Measurements from ENCODE around the gene TRPV6.

TRPV6 gene

DNA sequence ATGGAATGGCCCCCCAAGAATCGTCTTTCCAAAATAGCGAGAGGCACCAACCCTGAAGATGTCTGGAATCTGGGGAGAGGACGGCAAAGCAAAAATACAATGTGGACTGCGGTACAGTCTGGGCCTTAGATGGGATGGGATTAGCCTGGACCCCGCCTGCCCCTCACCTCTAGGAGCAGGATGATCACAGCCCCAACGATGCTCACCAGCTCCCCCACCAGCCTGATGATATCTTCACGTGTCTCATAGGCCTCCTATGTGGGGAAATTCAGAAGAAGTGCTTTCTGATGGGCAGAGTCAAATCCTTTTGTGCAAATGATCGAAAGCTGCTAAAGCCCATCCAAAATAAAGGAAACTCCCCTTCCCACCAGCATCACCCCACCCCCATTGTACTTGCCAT lies 29.8 kb upstream of the TRPV6 start:
- no peak for DNase-seq (ENCODE audit: low read depth in 1 of 2, low spot score in 1 of 2)
- Histone ChIP-seq H3K4me3 (replicated peaks; ENCODE audit: insufficient read depth, low read length) (no peak overlapping the region), H3K27ac (replicated peaks) (no peak overlapping the region), H3K27me3 (ENCODE audit: insufficient read depth, poor library complexity, severe bottlenecking) (no peaks in the 10 kb centered on the region)
- TF ChIP-seq GABPA (IDR thresholded peaks at IDR 0.05; ENCODE audit: low read depth) = no peak
- TF ChIP-seq, protein P1, sequence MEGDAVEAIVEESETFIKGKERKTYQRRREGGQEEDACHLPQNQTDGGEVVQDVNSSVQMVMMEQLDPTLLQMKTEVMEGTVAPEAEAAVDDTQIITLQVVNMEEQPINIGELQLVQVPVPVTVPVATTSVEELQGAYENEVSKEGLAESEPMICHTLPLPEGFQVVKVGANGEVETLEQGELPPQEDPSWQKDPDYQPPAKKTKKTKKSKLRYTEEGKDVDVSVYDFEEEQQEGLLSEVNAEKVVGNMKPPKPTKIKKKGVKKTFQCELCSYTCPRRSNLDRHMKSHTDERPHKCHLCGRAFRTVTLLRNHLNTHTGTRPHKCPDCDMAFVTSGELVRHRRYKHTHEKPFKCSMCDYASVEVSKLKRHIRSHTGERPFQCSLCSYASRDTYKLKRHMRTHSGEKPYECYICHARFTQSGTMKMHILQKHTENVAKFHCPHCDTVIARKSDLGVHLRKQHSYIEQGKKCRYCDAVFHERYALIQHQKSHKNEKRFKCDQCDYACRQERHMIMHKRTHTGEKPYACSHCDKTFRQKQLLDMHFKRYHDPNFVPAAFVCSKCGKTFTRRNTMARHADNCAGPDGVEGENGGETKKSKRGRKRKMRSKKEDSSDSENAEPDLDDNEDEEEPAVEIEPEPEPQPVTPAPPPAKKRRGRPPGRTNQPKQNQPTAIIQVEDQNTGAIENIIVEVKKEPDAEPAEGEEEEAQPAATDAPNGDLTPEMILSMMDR (IDR thresholded peaks at IDR 0.05; ENCODE audit: insufficient read depth, low read length) = no peak
- no peak for TF ChIP-seq SPI1 (IDR thresholded peaks at IDR 0.05; ENCODE audit: borderline replicate concordance, low read depth)
- no peak for TF ChIP-seq POLR2AphosphoS5 (IDR thresholded peaks at IDR 0.05; ENCODE audit: low read depth)
- TF ChIP-seq, protein P2, sequence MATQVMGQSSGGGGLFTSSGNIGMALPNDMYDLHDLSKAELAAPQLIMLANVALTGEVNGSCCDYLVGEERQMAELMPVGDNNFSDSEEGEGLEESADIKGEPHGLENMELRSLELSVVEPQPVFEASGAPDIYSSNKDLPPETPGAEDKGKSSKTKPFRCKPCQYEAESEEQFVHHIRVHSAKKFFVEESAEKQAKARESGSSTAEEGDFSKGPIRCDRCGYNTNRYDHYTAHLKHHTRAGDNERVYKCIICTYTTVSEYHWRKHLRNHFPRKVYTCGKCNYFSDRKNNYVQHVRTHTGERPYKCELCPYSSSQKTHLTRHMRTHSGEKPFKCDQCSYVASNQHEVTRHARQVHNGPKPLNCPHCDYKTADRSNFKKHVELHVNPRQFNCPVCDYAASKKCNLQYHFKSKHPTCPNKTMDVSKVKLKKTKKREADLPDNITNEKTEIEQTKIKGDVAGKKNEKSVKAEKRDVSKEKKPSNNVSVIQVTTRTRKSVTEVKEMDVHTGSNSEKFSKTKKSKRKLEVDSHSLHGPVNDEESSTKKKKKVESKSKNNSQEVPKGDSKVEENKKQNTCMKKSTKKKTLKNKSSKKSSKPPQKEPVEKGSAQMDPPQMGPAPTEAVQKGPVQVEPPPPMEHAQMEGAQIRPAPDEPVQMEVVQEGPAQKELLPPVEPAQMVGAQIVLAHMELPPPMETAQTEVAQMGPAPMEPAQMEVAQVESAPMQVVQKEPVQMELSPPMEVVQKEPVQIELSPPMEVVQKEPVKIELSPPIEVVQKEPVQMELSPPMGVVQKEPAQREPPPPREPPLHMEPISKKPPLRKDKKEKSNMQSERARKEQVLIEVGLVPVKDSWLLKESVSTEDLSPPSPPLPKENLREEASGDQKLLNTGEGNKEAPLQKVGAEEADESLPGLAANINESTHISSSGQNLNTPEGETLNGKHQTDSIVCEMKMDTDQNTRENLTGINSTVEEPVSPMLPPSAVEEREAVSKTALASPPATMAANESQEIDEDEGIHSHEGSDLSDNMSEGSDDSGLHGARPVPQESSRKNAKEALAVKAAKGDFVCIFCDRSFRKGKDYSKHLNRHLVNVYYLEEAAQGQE (IDR thresholded peaks at IDR 0.05; ENCODE audit: insufficient replicate concordance, low read depth) = no peak

DNA sequence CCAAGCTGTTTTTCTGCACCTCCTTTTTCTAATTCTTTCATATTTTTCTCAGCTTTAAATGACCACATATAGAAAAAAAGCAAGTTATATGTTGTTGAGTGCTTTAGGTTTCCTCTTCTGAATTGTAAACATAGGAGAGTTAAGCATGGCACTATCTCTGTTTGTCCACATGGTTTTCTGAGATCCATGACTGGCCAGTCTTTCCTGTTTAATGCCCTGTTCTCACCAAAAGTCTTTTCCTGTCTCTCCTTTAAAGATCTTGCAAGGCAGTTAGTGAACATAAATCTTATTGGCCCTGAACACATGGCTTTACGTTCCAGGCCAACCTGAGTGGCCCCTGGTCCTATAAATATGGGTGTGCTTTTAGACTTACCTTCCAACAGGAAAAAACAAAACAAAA lies 28.6 kb upstream of the TRPV6 start:
- H3K4me3 ChIP-seq (replicated peaks; ENCODE audit: insufficient read depth, low read length) = no peak overlapping the region
- no peak for DNase-seq (ENCODE audit: low read depth in 1 of 2, low spot score in 1 of 2)
- no peaks in the 10 kb centered on the region for H3K27me3 ChIP-seq (ENCODE audit: insufficient read depth, poor library complexity, severe bottlenecking)
- TF ChIP-seq, protein P1 (IDR thresholded peaks at IDR 0.05; ENCODE audit: insufficient read depth, low read length) = no peak
- TF ChIP-seq POLR2AphosphoS5 (IDR thresholded peaks at IDR 0.05; ENCODE audit: low read depth) = no peak
- TF ChIP-seq, protein P2 (IDR thresholded peaks at IDR 0.05; ENCODE audit: insufficient replicate concordance, low read depth) = no peak
- TF ChIP-seq SPI1 (IDR thresholded peaks at IDR 0.05; ENCODE audit: borderline replicate concordance, low read depth) = no peak
- TF ChIP-seq GABPA (IDR thresholded peaks at IDR 0.05; ENCODE audit: low read depth) = no peak
- no peak overlapping the region for H3K27ac ChIP-seq (replicated peaks)

DNA sequence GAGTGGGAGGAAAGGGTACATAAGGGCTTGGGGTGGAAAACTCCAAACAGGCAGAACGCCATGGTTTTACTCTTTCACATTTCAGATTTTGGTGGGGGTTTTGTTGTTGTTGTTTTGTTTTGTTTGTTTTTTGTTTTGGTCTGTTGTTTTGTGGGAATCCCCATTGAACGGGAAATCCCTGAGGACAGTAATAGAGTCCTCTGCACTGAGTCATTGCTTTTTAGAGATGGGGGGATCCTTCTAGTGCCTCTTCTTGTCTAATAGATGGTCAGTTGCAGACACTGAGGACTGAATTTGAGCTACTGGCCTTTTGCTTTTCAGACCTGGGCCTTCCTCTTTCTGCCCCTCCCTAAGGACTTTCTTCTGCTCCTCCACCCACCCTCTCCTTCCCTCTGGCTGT lies 28.0 kb upstream of the TRPV6 start:
- Histone ChIP-seq H3K27ac (replicated peaks) (no peak overlapping the region), H3K4me3 (replicated peaks; ENCODE audit: insufficient read depth, low read length) (no peak overlapping the region), H3K27me3 (ENCODE audit: insufficient read depth, poor library complexity, severe bottlenecking) (no peaks in the 10 kb centered on the region)
- TF ChIP-seq POLR2AphosphoS5 (IDR thresholded peaks at IDR 0.05; ENCODE audit: low read depth) = no peak
- TF ChIP-seq, protein P2 (IDR thresholded peaks at IDR 0.05; ENCODE audit: insufficient replicate concordance, low read depth) = no peak
- no peak for TF ChIP-seq SPI1 (IDR thresholded peaks at IDR 0.05; ENCODE audit: borderline replicate concordance, low read depth)
- TF ChIP-seq, protein P1 (IDR thresholded peaks at IDR 0.05; ENCODE audit: insufficient read depth, low read length) = no peak
- DNase-seq (ENCODE audit: low read depth in 1 of 2, low spot score in 1 of 2) = no peak

All from HL-60 (cell line).